Measurements from ENCODE around the gene HOXB3. TPM values are rescaled to one million over a fixed set of nuclear protein-coding genes. Genes with fewer than 3 reads are reported as not detected.

HOXB3 gene
- total RNA-seq, 2 experiments from 2014 or later: 11.9 to 12.9 TPM

- ATAC-seq (no peak), DNase-seq (no peak)
- no peaks in the 10 kb centered on the region for H3K9me3 Mint-ChIP-seq (ENCODE audit: low read depth)
- CTCF ChIA-PET: interaction anchor here (0.7 to 11.2 kb wide), 6 partner anchors 15 to 596 kb away, joined by 3 to 190 read pairs (median 4); partner anchors contain the start of gene HOXB5
- H3K4me1 Mint-ChIP-seq: peaks cover 33% of the 10 kb centered on the region
- peaks cover 2% of the 10 kb centered on the region for H3K36me3 Mint-ChIP-seq
- peaks cover 84% of the 10 kb centered on the region for H3K27me3 Mint-ChIP-seq
- no peak overlapping the region for H3K4me3 Mint-ChIP-seq
- H3K27ac Mint-ChIP-seq: no peak overlapping the region
Measured at GRCh38 chr17:48622857-48623256, 32.8 kb upstream of the HOXB3 start.

- H3K9me3 Mint-ChIP-seq (ENCODE audit: low read depth): no peaks in the 10 kb centered on the region
- H3K36me3 Mint-ChIP-seq: peaks cover 2% of the 10 kb centered on the region
Measured at GRCh38 chr17:48621410-48622392, 31.7 kb upstream of the HOXB3 start.

GRCh38 chr17:48620461-48621139, 30.6 kb upstream of the HOXB3 start:
- H3K4me1 Mint-ChIP-seq: peaks cover 32% of the 10 kb centered on the region
- peaks cover 2% of the 10 kb centered on the region for H3K36me3 Mint-ChIP-seq
- no peak overlapping the region for H3K4me3 Mint-ChIP-seq
- ATAC-seq: no peak
- peaks cover 91% of the 10 kb centered on the region for H3K27me3 Mint-ChIP-seq
- no peak overlapping the region for H3K27ac Mint-ChIP-seq
- CTCF ChIA-PET: interaction anchor here (0.8 to 11.2 kb wide), 6 partner anchors 17 to 290 kb away, joined by 3 to 190 read pairs (median 3); partner anchors contain the start of gene ATP5MC1
- DNase-seq: no peak
- H3K9me3 Mint-ChIP-seq (ENCODE audit: low read depth): no peaks in the 10 kb centered on the region

More at GRCh38 chr17:48621410-48622392, 31.7 kb upstream of the HOXB3 start:
- ATAC-seq (no peak), DNase-seq (no peak)
- Mint-ChIP-seq H3K27ac (no peak overlapping the region), H3K4me1 (peaks cover 36% of the 10 kb centered on the region), H3K27me3 (peaks cover 84% of the 10 kb centered on the region), H3K4me3 (no peak overlapping the region)
- CTCF ChIA-PET: interaction anchor here (0.8 to 11.2 kb wide), 6 partner anchors 8 to 286 kb away, joined by 3 to 190 read pairs (median 4); partner anchors contain the start of genes ATP5MC1 and HOXB5

- ATAC-seq: no peak
- Mint-ChIP-seq H3K36me3 (peaks cover 2% of the 10 kb centered on the region), H3K9me3 (ENCODE audit: low read depth) (no peaks in the 10 kb centered on the region), H3K4me3 (no peak overlapping the region), H3K4me1 (peaks cover 32% of the 10 kb centered on the region), H3K27ac (no peak overlapping the region), H3K27me3 (peaks cover 94% of the 10 kb centered on the region)
- no peak for DNase-seq
- CTCF ChIA-PET: interaction anchor here (1.0 to 11.2 kb wide), 8 partner anchors 9 to 594 kb away, joined by 3 to 190 read pairs (median 11); no protein-coding TSS in a partner anchor
Measured at GRCh38 chr17:48619826-48620449, 29.9 kb upstream of the HOXB3 start.

GRCh38 chr17:48618256-48618896, 28.3 kb upstream of the HOXB3 start:
- CTCF ChIA-PET: interaction anchor here (0.7 to 11.2 kb wide), 41 partner anchors 8 to 776 kb away, joined by 3 to 190 read pairs (median 4); partner anchors contain the start of genes COPZ2, HOXB13, HOXB9 and PRAC2
- Mint-ChIP-seq H3K4me3 (peak overlapping the region; percentile 31), H3K36me3 (peaks cover 2% of the 10 kb centered on the region), H3K27ac (peak overlapping the region; percentile 36), H3K27me3 (peaks cover 96% of the 10 kb centered on the region), H3K4me1 (peaks cover 34% of the 10 kb centered on the region), H3K9me3 (ENCODE audit: low read depth) (no peaks in the 10 kb centered on the region)
- DNase-seq (peak; percentile 86), ATAC-seq (peak; percentile 76)

GRCh38 chr17:48617471-48618255, 27.6 kb upstream of the HOXB3 start:
- peaks cover 94% of the 10 kb centered on the region for H3K27me3 Mint-ChIP-seq
- no peaks in the 10 kb centered on the region for H3K9me3 Mint-ChIP-seq (ENCODE audit: low read depth)
- H3K4me3 Mint-ChIP-seq: no peak overlapping the region
- H3K36me3 Mint-ChIP-seq: peaks cover 2% of the 10 kb centered on the region
- CTCF ChIA-PET: interaction anchor here (0.7 to 11.2 kb wide), 32 partner anchors 9 to 775 kb away, joined by 3 to 190 read pairs (median 4); partner anchors contain the start of genes COPZ2, HOXB13, HOXB9 and PRAC2
- no peak overlapping the region for H3K27ac Mint-ChIP-seq
- no peak for ATAC-seq
- peaks cover 37% of the 10 kb centered on the region for H3K4me1 Mint-ChIP-seq
- no peak for DNase-seq

GRCh38 chr17:48616717-48617470, 26.9 kb upstream of the HOXB3 start:
- Mint-ChIP-seq H3K4me3 (no peak overlapping the region), H3K9me3 (ENCODE audit: low read depth) (no peaks in the 10 kb centered on the region), H3K27me3 (peaks cover 91% of the 10 kb centered on the region), H3K27ac (peak overlapping the region; percentile 6), H3K36me3 (peaks cover 2% of the 10 kb centered on the region), H3K4me1 (peaks cover 43% of the 10 kb centered on the region)
- DNase-seq (no peak), ATAC-seq (no peak)
- CTCF ChIA-PET: interaction anchor here (0.9 to 11.2 kb wide), 14 partner anchors 10 to 774 kb away, joined by 3 to 190 read pairs (median 4); partner anchors contain the start of genes HOXB9 and SNX11

- DNase-seq (no peak), ATAC-seq (no peak)
- Mint-ChIP-seq H3K4me3 (no peak overlapping the region), H3K4me1 (peaks cover 49% of the 10 kb centered on the region), H3K9me3 (ENCODE audit: low read depth) (no peaks in the 10 kb centered on the region), H3K27me3 (peaks cover 89% of the 10 kb centered on the region), H3K27ac (no peak overlapping the region), H3K36me3 (peaks cover 2% of the 10 kb centered on the region)
- CTCF ChIA-PET: interaction anchor here (0.8 to 1.6 kb wide), 7 partner anchors 8 to 590 kb away, joined by 3 to 4 read pairs (median 3); no protein-coding TSS in a partner anchor
Measured at GRCh38 chr17:48615963-48616716, 26.1 kb upstream of the HOXB3 start.

- CTCF ChIA-PET: interaction anchor here (0.8 to 2.9 kb wide), 11 partner anchors 9 to 590 kb away, joined by 3 to 21 read pairs (median 3); no protein-coding TSS in a partner anchor
- Mint-ChIP-seq H3K27me3 (peaks cover 86% of the 10 kb centered on the region), H3K4me1 (peaks cover 55% of the 10 kb centered on the region), H3K9me3 (ENCODE audit: low read depth) (no peaks in the 10 kb centered on the region), H3K27ac (peak within 1 kb of the TSS; percentile 63), H3K4me3 (peak within 1 kb of the TSS; percentile 15), H3K36me3 (peaks cover 2% of the 10 kb centered on the region)
- ATAC-seq: no peak
- DNase-seq: no peak
Measured at GRCh38 chr17:48615047-48615962, 25.3 kb upstream of the HOXB3 start, which contains the start of gene HOXB8. HOXB8 (minus strand) TSS chr17:48615292; CDS start chr17:48614704, 588 bp downstream.
